Smooth muscle cell (in vitro differentiated cells): ENCODE results near the gene POU4F1. TPM values are rescaled to one million over a fixed set of nuclear protein-coding genes. Genes with fewer than 3 reads are reported as not detected.

ENCODE experiments used
- DNase-seq: peaks from one replicate; lab custom pipeline; 2025; ENCODE audit not compliant: unreplicated experiment; lab: John Stamatoyannopoulos, UW
- H2AFZ ChIP-seq: fragments of 200-600 bp; sonication (generic); 2 replicates; pipeline ENCODE4 v1.6.0; 2016; ENCODE audit warnings: antibody characterized with exemption, low read depth, mild to moderate bottlenecking
- H3F3A ChIP-seq: fragments of 200-600 bp; sonication (generic); 2 replicates; pipeline ENCODE4 v1.6.0; 2017; ENCODE audit warnings: antibody characterized with exemption, low read depth
- H3K27ac ChIP-seq: fragments of 200-600 bp; sonication (generic); 2 replicates; pipeline ENCODE4 v1.5.1; 2016; ENCODE audit warnings: low read depth, mild to moderate bottlenecking
- H3K27me3 ChIP-seq: fragments of 200-600 bp; sonication (generic); 2 replicates; pipeline ENCODE4 v1.6.1; 2016; ENCODE audit warnings: low read depth, mild to moderate bottlenecking
- H3K36me3 ChIP-seq: fragments of 200-600 bp; sonication (generic); 2 replicates; pipeline ENCODE4 v1.5.1; 2016; ENCODE audit warnings: low read depth
- H3K4me1 ChIP-seq: fragments of 200-600 bp; sonication (generic); 2 replicates; pipeline ENCODE4 v1.5.1; 2016; ENCODE audit warnings: low read depth
- H3K4me2 ChIP-seq: fragments of 200-600 bp; sonication (generic); 2 replicates; pipeline ENCODE4 v1.6.0; 2016; ENCODE audit warnings: mild to moderate bottlenecking
- H3K4me3 ChIP-seq: fragments of 200-600 bp; sonication (generic); 2 replicates; pipeline ENCODE4 v1.5.1; 2016; ENCODE audit warnings: mild to moderate bottlenecking
- H3K79me2 ChIP-seq: fragments of 200-600 bp; sonication (generic); 2 replicates; pipeline ENCODE4 v1.6.0; 2016; ENCODE audit warnings: low read depth, mild to moderate bottlenecking
- H3K9ac ChIP-seq: fragments of 200-600 bp; sonication (generic); 2 replicates; pipeline ENCODE4 v1.6.0; 2016; ENCODE audit warnings: low read depth
- H3K9me3 ChIP-seq: fragments of 200-600 bp; sonication (generic); replicated peaks from 2 replicates; pipeline ENCODE4 v1.5.1; 2016; ENCODE audit warnings: low read depth
- H4K20me1 ChIP-seq: fragments of 200-600 bp; sonication (generic); 2 replicates; pipeline ENCODE4 v1.6.0; 2016; ENCODE audit warnings: low read depth
- WGBS: methylation state at CpG from one replicate; pipeline ENCODE4 v1.1.7; 2016; ENCODE audit warnings: low lambda C conversion rate; 5-methylcytosine and 5-hydroxymethylcytosine counted together
- polyA plus RNA-seq: library from polyadenylated mRNA; unstranded; fragments of >200 nt; fragmentation: Nextera tagmentation; extraction: Ambion mirVana; gene quantifications from 2 replicates; pipeline ENCODE4 v1.2.1, GENCODE V29; 2016
- total RNA-seq: library from RNA; depleted of rRNA; stranded (reverse); fragments of >200 nt; gene quantifications from 2 replicates; pipeline ENCODE4 v1.2.3, GENCODE V29; 2014
- TF ChIP-seq, protein P1 (sequence below): fragments of 200-600 bp; sonication (generic); IDR thresholded peaks from 2 replicates; pipeline ENCODE4 v1.5.1; 2017; ENCODE audit warnings: borderline replicate concordance, mild to moderate bottlenecking, antibody characterized with exemption; ENCODE audit not compliant: insufficient read depth, poor library complexity, severe bottlenecking

The POU4F1 gene
- total and polyA plus RNA-seq, 2 experiments from 2014 or later, result not detected

DNA sequence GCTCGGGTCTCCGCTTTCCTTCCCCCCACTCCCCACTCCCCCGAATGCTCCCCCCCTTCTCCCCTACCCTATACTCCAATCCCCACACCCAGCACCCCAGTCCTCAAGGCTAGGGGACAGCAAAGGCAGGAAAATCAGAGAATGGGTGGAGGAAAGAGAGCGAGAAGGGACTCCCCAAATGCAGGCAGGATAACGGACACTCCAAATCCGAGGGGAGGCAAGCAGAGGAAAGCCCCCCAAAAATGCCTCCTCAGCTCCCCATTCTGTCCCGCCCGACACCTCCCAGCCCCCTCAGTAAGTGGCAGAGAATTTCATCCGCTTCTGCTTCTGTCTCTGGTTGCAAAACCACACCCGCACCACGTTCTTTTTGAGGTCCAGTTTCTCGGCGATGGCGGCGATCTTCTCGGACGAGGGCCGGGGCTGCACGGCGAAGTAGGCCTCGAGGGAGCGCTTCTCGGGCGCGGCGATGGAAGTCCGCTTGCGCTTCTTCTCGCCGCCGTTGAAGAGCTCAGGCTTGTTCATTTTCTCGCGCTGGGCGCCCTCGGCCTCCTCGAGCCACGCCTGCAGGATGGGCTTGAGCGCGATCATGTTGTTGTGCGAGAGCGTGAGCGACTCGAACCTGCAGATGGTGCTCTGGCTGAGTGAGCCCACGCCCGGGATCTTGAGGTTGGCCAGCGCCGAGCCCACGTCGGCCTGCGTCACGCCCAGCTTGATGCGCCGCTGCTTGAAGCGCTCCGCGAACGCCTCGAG lies 2.1 kb downstream of the POU4F1 start:
- Histone ChIP-seq H3K36me3 (no peaks in the 10 kb centered on the region), H3K27me3 (peaks cover 96% of the 10 kb centered on the region), H4K20me1 (no peaks in the 10 kb centered on the region), H3K9ac (no peak overlapping the region), H3F3A (no peaks in the 10 kb centered on the region), H3K4me3 (peak overlapping the region; percentile 29), H3K79me2 (no peaks in the 10 kb centered on the region), H3K4me1 (peaks cover 19% of the 10 kb centered on the region), H3K27ac (no peak overlapping the region), H2AFZ (peak overlapping the region; percentile 66), H3K4me2 (peak overlapping the region; percentile 76), H3K9me3 (no peaks in the 10 kb centered on the region)
- 4% methylated on average over 58 of the region's 58 CpGs for WGBS
- no peak for DNase-seq
- TF ChIP-seq, protein P1, sequence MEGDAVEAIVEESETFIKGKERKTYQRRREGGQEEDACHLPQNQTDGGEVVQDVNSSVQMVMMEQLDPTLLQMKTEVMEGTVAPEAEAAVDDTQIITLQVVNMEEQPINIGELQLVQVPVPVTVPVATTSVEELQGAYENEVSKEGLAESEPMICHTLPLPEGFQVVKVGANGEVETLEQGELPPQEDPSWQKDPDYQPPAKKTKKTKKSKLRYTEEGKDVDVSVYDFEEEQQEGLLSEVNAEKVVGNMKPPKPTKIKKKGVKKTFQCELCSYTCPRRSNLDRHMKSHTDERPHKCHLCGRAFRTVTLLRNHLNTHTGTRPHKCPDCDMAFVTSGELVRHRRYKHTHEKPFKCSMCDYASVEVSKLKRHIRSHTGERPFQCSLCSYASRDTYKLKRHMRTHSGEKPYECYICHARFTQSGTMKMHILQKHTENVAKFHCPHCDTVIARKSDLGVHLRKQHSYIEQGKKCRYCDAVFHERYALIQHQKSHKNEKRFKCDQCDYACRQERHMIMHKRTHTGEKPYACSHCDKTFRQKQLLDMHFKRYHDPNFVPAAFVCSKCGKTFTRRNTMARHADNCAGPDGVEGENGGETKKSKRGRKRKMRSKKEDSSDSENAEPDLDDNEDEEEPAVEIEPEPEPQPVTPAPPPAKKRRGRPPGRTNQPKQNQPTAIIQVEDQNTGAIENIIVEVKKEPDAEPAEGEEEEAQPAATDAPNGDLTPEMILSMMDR, result no peak

DNA sequence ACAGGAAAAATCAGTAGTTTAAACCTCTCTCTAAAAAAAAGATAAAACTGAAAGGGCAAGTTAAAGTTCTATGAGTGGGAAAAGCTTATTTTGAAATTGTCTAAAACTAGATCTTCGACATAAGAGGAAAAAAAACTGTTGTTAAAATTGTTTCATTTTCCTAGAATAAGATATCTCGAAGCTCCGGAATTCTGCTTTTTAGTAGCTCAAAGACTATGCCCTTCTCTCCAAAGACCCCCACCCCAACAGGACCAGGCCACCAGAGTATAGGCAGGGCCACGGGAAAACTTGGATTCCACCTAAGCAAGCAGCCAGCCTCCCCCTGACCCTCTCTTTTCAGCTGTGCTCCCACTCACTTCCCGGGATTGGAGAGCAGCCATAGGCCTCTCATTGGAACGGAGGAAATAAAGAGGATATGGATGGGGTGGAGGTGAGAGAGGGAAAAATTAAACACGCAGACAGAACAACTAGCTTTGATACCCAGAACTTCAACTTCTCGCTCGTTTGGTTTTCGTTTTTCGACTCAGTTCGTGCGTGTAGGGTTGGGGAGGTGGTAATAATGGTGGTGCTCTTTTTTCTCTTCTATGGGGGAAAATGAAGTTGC lies 3.0 kb downstream of the POU4F1 start:
- H3F3A ChIP-seq, result no peaks in the 10 kb centered on the region
- 17% methylated on average over 13 of the region's 13 CpGs for WGBS
- H3K27ac ChIP-seq, result no peak overlapping the region
- no peak overlapping the region for H3K4me2 ChIP-seq
- no peak overlapping the region for H3K4me3 ChIP-seq
- no peaks in the 10 kb centered on the region for H4K20me1 ChIP-seq
- H3K9ac ChIP-seq, result no peak overlapping the region
- H3K79me2 ChIP-seq, result no peaks in the 10 kb centered on the region
- no peak overlapping the region for H2AFZ ChIP-seq
- H3K36me3 ChIP-seq, result no peaks in the 10 kb centered on the region
- TF ChIP-seq, protein P1, result no peak
- H3K4me1 ChIP-seq, result peaks cover 25% of the 10 kb centered on the region
- H3K9me3 ChIP-seq, result no peaks in the 10 kb centered on the region
- H3K27me3 ChIP-seq, result peaks cover 96% of the 10 kb centered on the region
- no peak for DNase-seq

DNA sequence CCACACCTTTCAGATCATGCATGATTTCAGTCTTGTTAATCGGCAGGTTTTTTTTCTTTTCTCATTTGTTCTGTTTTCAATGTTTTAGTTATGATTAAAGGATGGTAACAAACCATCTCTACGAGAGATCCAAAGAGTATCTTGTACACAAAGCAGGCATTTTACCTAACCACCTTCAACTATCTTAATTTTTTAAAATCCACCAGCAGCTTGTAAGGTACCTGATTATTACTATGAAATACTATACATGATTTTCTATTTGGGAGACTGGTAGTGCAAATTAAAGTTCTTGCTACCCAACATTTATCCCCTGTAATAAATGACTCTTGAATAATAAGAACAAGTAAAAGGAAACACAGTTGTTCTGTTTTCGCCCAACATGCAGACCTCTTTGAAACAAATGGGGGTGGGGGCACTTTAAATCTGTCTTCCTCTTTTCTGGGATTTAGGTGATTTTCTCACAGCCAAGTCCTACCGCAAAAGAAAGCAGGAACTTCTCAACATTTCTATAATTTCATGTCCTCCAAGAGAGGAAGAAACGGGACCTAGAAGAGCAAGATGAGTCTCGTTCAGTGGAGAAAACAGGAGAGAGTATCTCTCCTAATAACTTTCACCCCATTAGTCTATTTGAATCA lies 3.6 kb downstream of the POU4F1 start:
- no peaks in the 10 kb centered on the region for H3K36me3 ChIP-seq
- no peaks in the 10 kb centered on the region for H4K20me1 ChIP-seq
- H3K27me3 ChIP-seq, result peaks cover 96% of the 10 kb centered on the region
- no peak overlapping the region for H3K27ac ChIP-seq
- peaks cover 25% of the 10 kb centered on the region for H3K4me1 ChIP-seq
- no peaks in the 10 kb centered on the region for H3K79me2 ChIP-seq
- WGBS, result 34% methylated on average over 6 of the region's 6 CpGs
- no peak overlapping the region for H3K9ac ChIP-seq
- no peak for DNase-seq
- no peak overlapping the region for H3K4me2 ChIP-seq
- no peak overlapping the region for H3K4me3 ChIP-seq
- no peaks in the 10 kb centered on the region for H3K9me3 ChIP-seq
- TF ChIP-seq, protein P1, result no peak
- H3F3A ChIP-seq, result no peaks in the 10 kb centered on the region
- H2AFZ ChIP-seq, result no peak overlapping the region
